Forelimb muscle (tissue), 1 donor: ENCODE measurements around the gene PGM1. TPM values are rescaled to one million over a fixed set of nuclear protein-coding genes. Genes with fewer than 3 reads are reported as not detected.

ENCODE experiments used
- DNase-seq: peaks from one replicate; pipeline ENCODE4 v3.0.0-alpha.2; 2013; ENCODE audit warnings: low read depth
- polyA plus RNA-seq: library from polyadenylated mRNA; unstranded; fragments of 120-200 nt; gene quantifications from one replicate; pipeline ENCODE4 v1.2.1, GENCODE V29; 2013; ENCODE audit not compliant: insufficient read length

The PGM1 gene
- polyA plus RNA-seq, 1 donor, result 73.8 TPM

GRCh38 chr1:63701187-63701586 lies 108.0 kb downstream of the PGM1 start:
- no peak for DNase-seq

GRCh38 chr1:63703701-63704107 lies 110.5 kb downstream of the PGM1 start:
- DNase-seq, result no peak

GRCh38 chr1:63704443-63704842 lies 111.2 kb downstream of the PGM1 start:
- DNase-seq, result no peak

- no peak for DNase-seq
Observed at GRCh38 chr1:63705078-63705477, 111.9 kb downstream of the PGM1 start.

- DNase-seq, result no peak
Observed at GRCh38 chr1:63709267-63709828, 116.1 kb downstream of the PGM1 start.

Other genes starting within 250 kb of the PGM1 start
- gene ALG6, start 225.8 kb upstream of the PGM1 start, polyA plus RNA-seq, result 16.0 TPM
- 23.0 TPM for gene ITGB3BP, start 70.2 kb upstream of the PGM1 start, polyA plus RNA-seq
- 9.4 TPM for gene EFCAB7, start 69.9 kb upstream of the PGM1 start, polyA plus RNA-seq
- 8.8 TPM for gene ROR1, start 180.6 kb downstream of the PGM1 start, polyA plus RNA-seq